ENCODE results near the gene TSSC4. TPM values are rescaled to one million over a fixed set of nuclear protein-coding genes. Genes with fewer than 3 reads are reported as not detected.

Gene TSSC4
- total RNA-seq, 1 donor: 31.5 TPM

DNA sequence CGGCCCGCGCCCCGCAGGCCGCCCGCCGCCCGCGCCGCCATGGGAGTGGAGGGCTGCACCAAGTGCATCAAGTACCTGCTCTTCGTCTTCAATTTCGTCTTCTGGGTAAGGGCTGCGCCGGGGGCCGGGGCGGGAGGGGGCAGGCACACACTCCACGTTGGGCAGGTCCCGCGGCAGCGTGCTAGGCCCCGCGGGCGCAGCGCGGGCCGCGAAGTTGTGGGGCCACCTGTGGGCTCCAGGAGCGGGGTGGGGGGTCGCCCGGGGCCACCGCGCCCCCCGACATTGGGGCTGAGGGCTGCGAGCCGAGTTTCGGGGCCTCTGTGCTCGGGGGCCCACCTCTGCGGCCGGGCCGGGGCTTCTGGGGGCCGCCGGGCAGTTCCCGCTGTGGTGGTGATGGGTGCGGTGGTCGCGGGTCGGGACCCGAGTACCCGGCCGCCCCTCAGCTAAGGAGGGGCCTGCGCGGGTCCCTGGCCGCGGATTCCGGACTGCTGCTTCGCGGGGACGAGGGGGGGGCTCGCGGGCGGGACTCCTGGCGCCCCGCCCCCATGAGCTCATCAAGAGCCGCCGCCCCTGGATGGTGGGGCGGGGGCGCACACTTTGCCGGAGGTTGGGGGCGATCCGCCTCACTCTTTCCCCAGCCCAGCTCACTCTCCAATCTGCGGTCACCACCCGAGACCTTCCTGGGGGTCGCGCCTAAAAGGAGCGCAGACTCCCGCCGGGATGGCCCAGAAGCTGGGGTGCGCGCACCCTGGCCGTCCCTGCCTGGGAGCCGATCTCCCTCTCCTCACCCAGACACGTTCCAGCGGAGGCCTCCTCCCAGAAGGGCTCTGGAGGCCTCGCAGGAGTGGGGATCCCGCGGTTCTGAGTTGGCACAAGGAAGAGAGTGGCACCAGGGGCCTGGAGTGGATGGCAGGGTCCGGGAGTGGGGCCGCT, 22.8 kb upstream of the TSSC4 start:
- peak overlapping the region; percentile 86 for H3K4me3 ChIP-seq (ENCODE audit: low read depth, low read length)
- DNase-seq (ENCODE audit: low read depth): no peak
- TF ChIP-seq, protein P1, sequence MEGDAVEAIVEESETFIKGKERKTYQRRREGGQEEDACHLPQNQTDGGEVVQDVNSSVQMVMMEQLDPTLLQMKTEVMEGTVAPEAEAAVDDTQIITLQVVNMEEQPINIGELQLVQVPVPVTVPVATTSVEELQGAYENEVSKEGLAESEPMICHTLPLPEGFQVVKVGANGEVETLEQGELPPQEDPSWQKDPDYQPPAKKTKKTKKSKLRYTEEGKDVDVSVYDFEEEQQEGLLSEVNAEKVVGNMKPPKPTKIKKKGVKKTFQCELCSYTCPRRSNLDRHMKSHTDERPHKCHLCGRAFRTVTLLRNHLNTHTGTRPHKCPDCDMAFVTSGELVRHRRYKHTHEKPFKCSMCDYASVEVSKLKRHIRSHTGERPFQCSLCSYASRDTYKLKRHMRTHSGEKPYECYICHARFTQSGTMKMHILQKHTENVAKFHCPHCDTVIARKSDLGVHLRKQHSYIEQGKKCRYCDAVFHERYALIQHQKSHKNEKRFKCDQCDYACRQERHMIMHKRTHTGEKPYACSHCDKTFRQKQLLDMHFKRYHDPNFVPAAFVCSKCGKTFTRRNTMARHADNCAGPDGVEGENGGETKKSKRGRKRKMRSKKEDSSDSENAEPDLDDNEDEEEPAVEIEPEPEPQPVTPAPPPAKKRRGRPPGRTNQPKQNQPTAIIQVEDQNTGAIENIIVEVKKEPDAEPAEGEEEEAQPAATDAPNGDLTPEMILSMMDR (IDR thresholded peaks at IDR 0.05; ENCODE audit: insufficient read depth, low read length): no peak

DNA sequence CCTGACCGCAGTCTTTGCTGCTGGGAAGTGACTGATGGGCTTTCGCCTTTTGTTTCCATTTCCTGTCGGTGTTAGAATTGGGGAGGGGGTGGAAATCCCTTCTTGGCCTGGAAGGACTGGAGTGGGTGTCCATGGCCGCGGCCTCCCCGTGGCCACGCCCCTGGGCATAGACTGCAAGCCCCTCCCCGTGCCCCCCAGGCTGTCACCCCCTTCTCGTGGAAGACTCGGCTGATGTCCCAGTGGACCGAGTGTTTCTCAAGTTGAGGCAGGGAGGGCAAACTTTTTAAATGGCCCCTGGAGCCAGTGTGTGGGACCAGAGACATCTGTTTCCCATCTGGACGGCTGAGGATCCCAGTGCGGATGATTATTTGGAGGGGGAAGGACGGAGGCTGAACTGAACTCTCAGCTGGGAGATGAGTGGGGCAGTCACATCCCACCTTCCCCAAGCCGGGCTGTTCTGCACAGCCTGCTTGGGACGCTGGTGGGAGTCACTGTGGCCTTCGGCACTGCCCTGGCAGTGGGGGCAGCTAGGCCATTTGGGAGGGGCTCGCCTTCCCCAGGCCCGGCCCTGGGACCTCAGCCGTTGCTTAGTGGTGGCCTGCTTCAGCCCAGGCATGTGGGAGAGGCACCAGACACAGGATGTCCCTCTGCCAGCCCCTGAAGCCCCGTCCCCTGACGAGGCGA, 21.9 kb upstream of the TSSC4 start:
- DNase-seq (ENCODE audit: low read depth): peak; percentile 63
- H3K4me3 ChIP-seq (ENCODE audit: low read depth, low read length): peak overlapping the region; percentile 86
- TF ChIP-seq, protein P1 (IDR thresholded peaks at IDR 0.05; ENCODE audit: insufficient read depth, low read length): no peak

DNA sequence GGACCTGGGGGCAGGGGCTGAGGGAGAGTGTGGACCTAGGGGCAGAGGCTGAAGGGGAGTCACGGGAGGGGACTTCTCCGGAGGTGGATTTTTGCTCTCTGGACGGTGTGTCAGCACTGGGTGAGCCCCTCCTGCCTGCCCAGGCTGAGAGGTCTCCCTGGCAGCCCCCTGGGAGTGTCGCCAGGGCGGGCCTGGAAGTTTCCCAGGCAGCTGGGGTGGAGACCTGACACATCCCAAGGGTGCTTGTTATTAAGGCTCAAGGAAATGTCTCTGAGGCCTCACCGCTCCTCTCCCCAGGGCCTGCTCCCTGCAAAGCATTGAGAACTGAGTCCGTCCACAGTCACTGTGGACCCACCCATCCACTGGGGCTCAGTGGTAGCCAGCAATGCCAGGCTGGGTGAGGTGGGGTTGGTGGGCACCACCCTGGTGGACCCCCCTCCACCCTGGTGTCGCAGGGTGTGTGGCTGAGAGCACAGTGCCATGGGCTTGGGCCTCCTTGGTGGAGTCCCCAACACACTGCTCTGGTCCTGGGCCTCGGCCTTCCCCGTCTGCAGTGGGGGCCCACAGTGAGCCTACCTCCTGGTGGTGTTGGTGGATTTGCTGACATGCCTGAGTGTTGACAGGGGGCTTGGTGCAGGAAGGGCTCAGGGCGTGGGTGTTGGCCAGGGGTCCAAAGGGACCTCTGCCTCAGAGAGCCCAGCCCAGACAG, 20.9 kb upstream of the TSSC4 start:
- DNase-seq (ENCODE audit: low read depth): no peak
- TF ChIP-seq, protein P1 (IDR thresholded peaks at IDR 0.05; ENCODE audit: insufficient read depth, low read length): no peak
- peak overlapping the region; percentile 86 for H3K4me3 ChIP-seq (ENCODE audit: low read depth, low read length)

DNA sequence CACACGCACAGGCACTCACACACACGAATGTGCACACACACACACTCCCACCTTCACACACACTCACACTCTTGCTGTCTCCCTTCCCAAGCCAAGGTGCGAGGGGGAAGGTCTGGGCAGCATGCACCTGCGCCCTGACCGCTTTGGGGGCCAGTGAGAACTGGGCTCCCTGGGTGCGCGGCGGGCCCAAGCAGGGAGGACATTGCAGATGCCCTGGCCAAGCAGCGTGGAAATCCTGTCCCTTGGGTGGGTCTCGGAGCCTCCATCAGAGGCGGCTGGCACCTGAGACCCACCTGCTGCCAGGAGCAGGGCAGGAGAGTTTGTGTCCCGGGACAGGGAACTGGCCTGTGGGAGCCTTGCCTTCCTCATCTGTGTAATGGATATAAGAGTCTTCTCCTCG, 20.2 kb upstream of the TSSC4 start:
- no peak for DNase-seq (ENCODE audit: low read depth)
- TF ChIP-seq, protein P1 (IDR thresholded peaks at IDR 0.05; ENCODE audit: insufficient read depth, low read length): no peak
- peak overlapping the region; percentile 86 for H3K4me3 ChIP-seq (ENCODE audit: low read depth, low read length)

DNA sequence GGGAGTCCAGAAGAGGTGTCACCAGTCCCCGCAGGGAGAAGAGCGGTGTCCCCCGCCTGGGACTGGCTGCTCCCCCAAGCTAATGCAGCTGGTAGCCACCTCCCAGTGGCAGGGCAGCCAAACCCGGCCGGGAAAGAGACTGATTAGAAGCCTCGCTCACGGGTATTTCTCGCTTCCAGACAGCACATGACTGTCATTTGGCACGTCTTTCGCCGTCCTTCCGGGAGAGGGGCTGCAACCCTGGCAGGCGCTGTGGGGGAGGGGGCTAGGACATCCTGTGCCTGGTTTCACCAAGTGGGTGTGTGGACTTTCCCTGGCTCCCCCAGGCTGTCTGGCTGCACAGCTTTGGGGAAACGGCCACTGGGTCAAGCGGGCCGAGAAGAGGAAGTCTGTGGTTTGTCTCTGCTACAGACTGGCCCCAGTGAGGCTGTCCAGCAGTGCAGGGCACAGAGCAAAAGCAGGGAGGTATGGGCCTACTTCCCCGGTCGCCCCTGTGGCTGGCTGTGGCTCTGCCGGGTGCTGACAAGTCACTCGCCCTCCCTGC, 19.7 kb upstream of the TSSC4 start:
- TF ChIP-seq, protein P1 (IDR thresholded peaks at IDR 0.05; ENCODE audit: insufficient read depth, low read length): no peak
- no peak for DNase-seq (ENCODE audit: low read depth)
- peak overlapping the region; percentile 86 for H3K4me3 ChIP-seq (ENCODE audit: low read depth, low read length)

DNA sequence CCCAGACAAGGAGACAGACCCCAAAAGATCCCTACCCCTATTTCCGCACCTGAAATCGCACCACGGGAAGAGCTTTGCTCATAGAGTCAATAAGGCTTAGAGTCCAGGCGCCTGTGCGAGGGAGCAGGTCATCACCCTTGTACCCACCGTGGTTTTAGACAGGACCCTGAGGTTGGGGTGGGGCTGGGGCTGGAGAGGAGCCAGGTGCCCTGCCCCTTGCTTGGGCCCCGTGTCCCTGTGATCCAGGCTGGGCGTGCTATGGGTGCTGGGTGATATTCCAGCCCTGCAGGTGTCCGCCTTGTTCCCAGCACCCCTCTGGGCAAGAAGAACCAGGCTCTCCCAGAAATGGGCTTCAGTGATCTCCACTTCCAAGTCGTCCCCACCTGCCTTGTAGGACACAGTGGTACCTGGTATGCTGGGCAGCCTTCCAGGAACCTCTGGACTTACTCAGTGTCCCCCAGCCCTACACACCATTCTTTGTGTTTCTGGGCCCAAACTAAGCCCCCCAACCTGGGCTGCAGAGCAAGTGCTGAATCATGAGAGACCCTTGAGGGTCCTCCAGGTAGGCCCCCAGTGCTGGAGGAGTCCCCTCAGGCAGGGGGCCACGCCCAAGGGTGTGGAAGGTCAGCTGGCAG, 18.9 kb upstream of the TSSC4 start:
- H3K4me3 ChIP-seq (ENCODE audit: low read depth, low read length): no peak overlapping the region
- no peak for DNase-seq (ENCODE audit: low read depth)
- TF ChIP-seq, protein P1 (IDR thresholded peaks at IDR 0.05; ENCODE audit: insufficient read depth, low read length): no peak
